ENCODE data around the gene EIF2S3B. TPM values are rescaled to one million over a fixed set of nuclear protein-coding genes. Genes with fewer than 3 reads are reported as not detected.
"Not testable (repeated sequence)": the region's sequence is repeated elsewhere in the genome, so short reads cannot be mapped to it uniquely, and the experiment has no call there.

EIF2S3B gene
- polyA plus RNA-seq (ENCODE audit: insufficient read length in 3 of 3): 10 to 100 TPM in 1 of 3 donors, 1 to 10 TPM in 2; 2.2 to 10.1 (median 2.6) TPM
- long read RNA-seq, donor 1: 0 reads
- long read RNA-seq, donor 2, partial matches to known transcripts: 0 of 1 reads
- long read RNA-seq, donor 2, other reads (novel, unspliced or antisense): 0 of 1 reads
- long read RNA-seq, donor 3: 0 reads
- long read RNA-seq, donor 4: 0 reads
- long read RNA-seq, donor 5: 0 reads
- long read RNA-seq, donor 6: 0 reads
- long read RNA-seq, donor 7: 0 reads
- long read RNA-seq, donor 8: 0 reads
- long read RNA-seq, donor 9, partial matches to known transcripts: 0 of 1 reads
- long read RNA-seq, donor 9, other reads (novel, unspliced or antisense): 0 of 1 reads
- long read RNA-seq, donor 10: 0 reads
- long read RNA-seq, donor 11: 0 reads
- long read RNA-seq, donor 12: 0 reads
- long read RNA-seq, donor 13: 0 reads
- long read RNA-seq, donor 14, partial matches to known transcripts: 0 of 1 reads
- long read RNA-seq, donor 14, other reads (novel, unspliced or antisense): 0 of 1 reads
- long read RNA-seq, donor 15: 0 reads
- long read RNA-seq, donor 16: 0 reads

DNA sequence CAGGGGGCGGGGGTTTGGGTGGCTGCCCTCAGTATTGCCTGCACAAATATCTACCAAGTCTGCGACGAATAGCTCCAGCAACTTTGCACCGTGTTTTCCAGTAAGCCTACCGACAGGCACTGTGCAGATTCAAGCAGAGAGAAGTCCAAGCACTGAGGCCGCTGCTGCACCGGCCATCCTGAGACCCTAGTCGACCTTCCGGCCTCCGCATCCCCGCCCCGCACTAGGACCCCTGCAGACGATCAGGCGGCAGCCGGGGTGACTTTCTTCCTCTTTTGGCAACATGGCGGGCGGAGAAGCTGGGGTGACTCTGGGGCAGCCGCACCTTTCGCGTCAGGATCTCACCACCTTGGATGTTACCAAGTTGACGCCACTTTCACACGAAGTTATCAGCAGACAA is at the start of gene EIF2S3B:
TSS of gene EIF2S3B (plus strand) at position 271 of the 400 bp plus-strand sequence. CDS start at position 284, 13 bp downstream.
- DNase-seq (ENCODE audit: extremely low read depth in 1 of 11, low read depth in 9 of 11, low spot score in 4 of 11): no peak

DNA sequence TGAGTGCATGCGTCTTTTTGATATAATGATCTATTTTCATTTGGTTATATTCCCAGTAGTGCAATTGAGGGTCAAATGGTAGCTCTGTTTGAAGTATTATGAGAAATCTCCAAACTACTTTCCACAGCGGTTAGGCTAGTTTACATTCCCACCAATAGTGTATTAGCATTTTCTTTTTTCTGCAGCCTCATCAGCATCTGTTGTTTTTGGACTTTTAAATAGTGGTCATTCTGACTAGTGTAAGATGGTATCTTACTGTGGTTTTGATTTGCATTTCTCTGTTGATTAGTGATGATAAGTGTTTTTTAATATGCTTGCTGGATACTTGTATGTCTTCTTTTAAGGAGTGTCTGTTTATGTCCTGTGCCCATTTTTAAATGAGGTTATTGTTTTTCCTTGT is 48.8 kb upstream of the EIF2S3B start:
- no peak for DNase-seq (ENCODE audit: extremely low read depth in 1 of 11, low read depth in 9 of 11, low spot score in 4 of 11)

DNA sequence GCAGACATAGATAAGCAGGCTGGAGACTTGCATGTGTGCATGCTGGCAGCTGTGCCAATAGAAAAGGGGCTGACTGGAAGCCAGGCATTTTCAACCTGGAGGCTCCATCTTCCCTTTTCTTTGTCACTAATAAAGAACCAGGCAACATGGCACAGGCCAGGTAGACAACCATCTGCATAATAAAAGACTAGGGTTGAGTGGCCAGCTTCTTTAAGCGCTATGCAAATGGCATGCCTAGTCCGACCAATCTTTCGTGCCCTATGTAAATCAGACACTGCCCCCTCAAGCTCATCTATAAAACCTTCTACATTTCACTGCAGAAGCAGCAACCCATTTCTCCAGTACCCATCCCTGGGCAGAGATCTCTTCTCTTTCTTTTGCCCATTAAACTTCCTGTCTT is 47.9 kb upstream of the EIF2S3B start:
- DNase-seq (ENCODE audit: extremely low read depth in 1 of 11, low read depth in 9 of 11, low spot score in 4 of 11): no peak

DNA sequence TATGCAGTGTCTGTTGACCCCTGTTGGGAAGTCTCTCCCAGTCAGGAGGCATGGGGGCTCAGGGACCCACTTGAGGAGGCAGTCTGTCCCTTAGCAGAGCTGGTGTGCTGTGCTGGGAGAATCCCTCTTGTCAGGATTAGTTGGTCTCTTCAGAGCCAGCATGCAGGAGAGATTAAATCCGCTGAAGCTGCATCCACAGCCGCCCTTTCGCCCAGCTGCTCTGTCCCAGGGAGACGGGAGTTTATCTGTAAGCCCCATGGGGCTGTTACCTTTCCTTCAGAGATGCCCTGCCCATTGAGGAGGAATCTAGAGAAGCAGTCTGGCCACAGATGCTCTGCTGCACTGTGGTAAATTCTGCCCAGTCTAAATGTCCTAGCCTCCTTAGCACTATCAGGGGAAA is 39.4 kb upstream of the EIF2S3B start:
- no peak for DNase-seq (ENCODE audit: extremely low read depth in 1 of 11, low read depth in 9 of 11, low spot score in 4 of 11)

DNA sequence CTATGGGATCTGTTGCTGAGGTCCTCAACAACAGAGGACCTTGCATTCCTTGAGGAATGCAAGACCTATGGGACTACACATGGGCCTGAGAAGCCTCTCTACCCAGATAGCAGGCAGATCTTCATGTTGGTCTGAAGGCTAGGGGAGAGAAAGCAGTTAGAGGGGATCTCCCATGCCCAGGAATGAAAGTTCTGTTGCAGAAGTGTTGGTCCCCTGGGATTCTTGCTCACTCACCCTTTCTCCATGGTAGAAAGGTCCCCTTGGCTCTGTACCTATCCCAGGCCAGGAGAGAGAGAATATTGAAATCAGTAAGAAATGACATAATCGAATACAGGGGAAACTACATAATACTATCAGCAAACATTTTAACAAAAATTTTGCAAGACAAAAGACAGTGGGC is 36.0 kb upstream of the EIF2S3B start:
- no peak for DNase-seq (ENCODE audit: extremely low read depth in 1 of 11, low read depth in 9 of 11, low spot score in 4 of 11)

DNA sequence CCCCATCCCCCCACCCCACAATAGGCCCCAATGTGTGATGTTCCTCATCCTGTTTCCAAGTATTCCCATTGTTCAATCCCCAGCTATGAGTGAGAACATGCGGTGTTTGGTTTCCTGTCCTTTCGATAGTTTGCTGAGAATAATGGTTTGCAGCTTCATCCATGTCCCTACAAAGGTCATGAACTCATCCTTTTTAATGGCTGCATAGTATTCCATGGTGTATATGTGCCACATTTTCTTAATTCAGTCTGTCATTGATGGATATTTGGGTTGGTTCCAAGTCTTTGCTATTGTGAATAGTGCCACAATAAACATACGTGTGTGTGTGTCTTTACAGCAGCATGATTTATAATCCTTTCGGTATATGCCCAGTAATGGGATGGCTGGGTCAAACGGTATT is 32.9 kb upstream of the EIF2S3B start:
- DNase-seq (ENCODE audit: extremely low read depth in 1 of 11, low read depth in 9 of 11, low spot score in 4 of 11): not testable (repeated sequence)

DNA sequence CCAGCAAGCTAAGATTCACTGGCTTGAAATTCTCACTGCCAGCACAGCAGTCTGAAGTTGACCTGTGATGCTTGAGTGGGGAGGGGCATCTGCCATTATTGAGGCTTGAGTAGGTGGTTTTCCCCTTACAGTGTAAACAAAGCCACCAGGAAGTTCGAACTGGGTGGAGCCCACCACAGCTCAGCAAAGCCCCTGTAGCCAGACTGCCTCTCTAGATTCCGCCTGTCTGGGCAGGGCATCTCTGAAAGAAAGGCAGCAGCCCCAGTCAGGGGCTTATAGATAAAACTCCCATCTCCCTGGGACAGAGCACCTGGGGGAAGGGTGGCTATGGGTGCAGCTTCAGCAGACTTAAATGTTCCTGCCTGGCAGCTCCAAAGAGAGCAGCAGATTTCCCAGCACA is 23.8 kb upstream of the EIF2S3B start:
- not testable (repeated sequence) for DNase-seq (ENCODE audit: extremely low read depth in 1 of 11, low read depth in 9 of 11, low spot score in 4 of 11)

DNA sequence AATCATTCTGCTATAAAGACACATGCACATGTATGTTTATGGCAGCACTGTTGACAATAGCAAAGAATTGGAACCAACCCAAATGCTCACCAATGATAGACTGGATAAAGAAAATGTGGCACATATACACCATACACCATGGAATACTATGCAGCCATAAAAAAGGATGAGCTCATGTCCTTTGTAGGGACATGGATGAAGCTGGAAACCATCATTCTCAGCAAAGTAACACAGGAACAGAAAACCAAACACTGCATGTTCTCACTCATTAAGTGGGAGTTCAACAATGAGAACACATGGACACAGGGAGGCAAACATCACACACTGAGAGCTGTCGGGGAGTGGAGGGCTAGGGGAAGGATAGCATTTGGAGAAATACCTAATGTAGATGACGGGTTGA is 18.4 kb upstream of the EIF2S3B start:
- not testable (repeated sequence) for DNase-seq (ENCODE audit: extremely low read depth in 1 of 11, low read depth in 9 of 11, low spot score in 4 of 11)

DNA sequence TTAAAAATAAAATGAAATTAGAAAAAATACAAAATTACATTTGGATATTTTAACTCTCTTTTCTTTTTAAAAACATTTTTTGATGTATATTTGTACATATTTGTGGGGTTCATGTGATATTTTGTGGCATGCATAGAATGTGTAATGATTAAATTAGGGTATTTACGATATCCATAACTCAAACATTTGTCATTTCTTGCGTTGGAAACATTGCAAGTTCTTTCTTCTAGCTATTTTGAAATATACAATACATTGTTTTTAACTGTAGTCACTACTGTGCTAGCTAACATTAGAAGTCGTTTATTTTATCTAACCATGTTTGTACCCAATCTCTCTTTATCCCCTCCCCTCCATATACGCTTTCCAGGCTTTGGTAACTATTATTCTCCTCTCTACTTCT is 13.9 kb upstream of the EIF2S3B start:
- DNase-seq (ENCODE audit: extremely low read depth in 1 of 11, low read depth in 9 of 11, low spot score in 4 of 11): no peak

DNA sequence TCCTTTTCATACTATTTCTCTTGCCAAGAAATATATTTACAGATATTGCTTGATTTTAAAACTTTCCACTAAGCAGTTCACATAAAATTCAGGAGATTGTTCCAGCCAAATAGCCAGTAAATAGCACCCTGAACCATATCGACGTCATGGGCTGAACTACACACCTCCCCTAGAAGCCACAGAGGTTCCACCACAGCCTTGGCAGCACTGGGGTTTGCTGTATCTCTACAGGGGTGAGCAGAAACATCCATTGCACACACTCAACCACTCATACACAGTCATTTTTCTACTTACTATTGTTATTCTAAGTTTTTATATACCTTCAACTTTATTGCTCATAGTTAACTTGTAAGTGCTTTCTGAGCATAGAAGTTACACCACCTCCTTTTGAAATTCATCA is 8.1 kb upstream of the EIF2S3B start:
- DNase-seq (ENCODE audit: extremely low read depth in 1 of 11, low read depth in 9 of 11, low spot score in 4 of 11): no peak

DNA sequence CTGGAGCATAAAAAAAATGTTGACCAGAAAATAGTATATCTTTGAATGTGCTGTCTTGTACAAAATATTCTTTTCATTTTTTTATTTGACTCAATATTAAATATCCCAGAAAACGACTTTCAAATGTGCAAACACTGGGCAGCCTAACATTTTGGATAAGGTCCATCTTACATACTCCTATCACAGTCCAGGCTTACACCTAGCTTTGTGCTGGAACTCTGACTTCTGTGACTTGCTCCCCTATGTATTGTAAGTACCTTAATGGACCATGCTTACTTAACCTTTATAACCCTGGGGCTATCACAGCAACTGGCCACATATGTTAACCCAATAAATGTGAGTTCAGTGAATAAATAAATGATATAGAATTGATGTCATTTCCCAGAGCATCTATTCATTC is 7.6 kb upstream of the EIF2S3B start:
- no peak for DNase-seq (ENCODE audit: extremely low read depth in 1 of 11, low read depth in 9 of 11, low spot score in 4 of 11)

DNA sequence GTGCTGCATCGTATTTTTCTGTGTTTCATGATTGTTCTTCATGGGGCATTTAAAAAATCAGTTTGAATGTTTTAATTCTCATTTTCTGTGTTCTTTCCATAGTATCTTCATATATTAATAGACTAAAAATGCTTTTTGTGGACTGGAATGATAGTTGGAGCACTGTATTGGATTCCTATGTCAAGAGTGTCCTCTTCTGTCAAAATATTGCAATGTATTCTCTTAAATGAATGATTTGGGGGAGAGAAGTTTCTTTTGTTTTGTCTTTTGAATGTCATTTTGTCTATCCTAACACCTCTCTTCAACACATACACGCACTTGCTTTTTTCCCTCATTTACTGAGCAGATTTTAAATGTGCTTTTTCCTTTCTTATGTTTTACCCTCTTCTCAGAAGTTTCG is 4.7 kb upstream of the EIF2S3B start:
- DNase-seq (ENCODE audit: extremely low read depth in 1 of 11, low read depth in 9 of 11, low spot score in 4 of 11): no peak

DNA sequence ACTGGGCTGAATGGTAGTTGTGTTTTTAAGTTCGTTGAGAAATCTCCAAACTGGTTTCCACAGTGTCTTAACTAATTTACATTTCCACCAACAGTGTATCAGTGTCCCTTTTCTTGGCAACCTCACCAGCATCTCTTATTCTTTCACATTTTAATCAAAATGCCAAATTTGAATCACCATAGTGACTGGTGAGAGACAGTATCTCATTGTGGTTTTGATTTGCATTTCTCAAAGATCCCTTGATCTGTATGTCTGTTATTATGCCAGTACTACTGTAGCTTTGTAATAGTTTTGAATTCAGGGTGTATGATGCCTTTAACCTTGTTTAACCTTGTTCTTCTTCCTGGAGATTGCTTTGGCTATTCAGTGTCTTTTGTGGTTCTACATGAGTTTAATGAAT is 2.2 kb upstream of the EIF2S3B start:
- DNase-seq (ENCODE audit: extremely low read depth in 1 of 11, low read depth in 9 of 11, low spot score in 4 of 11): no peak

DNA sequence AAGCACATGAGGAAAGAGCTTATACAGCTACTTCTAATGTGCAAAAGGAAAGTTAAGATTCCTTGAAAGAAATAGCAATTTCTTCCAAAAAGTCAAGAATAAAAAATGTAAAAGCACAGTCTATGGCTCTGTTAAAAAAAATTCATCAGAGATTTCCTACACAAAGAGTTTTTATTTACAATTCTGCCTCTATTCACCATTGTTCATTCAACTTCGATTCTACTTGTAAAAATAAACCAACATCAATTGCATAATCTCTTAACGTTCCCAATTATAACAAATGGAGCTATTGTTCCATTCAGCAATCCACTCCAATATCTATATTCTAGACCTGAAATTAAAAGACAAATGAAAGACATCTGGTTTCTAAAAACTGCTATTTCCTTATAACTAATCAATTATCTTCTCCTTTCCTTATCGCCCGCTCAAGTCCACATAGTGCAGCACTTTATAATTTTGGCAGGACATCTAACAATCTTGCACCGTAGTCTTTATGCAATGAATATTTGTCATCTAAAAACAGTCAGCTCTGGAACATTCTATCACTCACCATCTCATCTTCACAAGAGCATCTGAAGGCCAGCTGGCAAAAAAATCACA is 6.2 kb downstream of the EIF2S3B start:
- DNase-seq (ENCODE audit: extremely low read depth in 1 of 11, low read depth in 9 of 11, low spot score in 4 of 11): no peak

DNA sequence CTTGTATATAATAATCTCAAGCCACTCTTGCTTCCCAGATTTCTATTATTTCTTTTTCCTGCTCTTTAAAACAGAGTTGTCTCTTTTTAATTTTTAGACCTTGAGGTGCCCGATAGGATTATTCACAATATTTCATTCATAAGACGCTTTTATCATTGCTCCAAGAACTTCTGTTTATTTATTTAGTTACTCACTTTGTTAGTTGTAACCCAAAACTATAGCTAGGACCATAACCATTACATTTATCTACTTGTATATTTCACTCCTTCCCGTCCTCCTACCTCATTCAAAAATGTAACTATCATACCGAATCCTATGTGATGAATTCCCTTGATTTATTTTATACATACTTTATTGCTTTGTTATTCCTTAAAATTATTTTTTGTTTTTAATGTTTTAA is 7.1 kb downstream of the EIF2S3B start:
- no peak for DNase-seq (ENCODE audit: extremely low read depth in 1 of 11, low read depth in 9 of 11, low spot score in 4 of 11)

DNA sequence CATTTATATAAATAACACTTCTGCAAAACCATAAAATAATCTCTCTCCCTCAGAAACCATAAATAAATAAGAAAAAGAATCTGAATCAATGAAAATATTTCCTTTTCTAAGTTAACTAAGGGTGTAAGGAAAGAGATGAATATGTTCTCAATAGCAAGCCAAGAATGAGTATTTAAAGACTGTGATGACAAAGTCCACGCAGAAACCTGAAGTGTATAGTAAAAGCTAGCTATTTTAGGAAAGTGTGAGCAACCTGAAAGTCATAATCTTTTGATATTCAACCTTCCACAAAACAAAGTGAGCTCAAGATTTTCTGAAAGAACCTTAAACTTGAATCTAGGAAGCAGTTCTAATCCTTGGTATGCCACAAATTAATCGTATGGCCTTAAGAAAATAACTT is 15.9 kb downstream of the EIF2S3B start:
- no peak for DNase-seq (ENCODE audit: extremely low read depth in 1 of 11, low read depth in 9 of 11, low spot score in 4 of 11)

DNA sequence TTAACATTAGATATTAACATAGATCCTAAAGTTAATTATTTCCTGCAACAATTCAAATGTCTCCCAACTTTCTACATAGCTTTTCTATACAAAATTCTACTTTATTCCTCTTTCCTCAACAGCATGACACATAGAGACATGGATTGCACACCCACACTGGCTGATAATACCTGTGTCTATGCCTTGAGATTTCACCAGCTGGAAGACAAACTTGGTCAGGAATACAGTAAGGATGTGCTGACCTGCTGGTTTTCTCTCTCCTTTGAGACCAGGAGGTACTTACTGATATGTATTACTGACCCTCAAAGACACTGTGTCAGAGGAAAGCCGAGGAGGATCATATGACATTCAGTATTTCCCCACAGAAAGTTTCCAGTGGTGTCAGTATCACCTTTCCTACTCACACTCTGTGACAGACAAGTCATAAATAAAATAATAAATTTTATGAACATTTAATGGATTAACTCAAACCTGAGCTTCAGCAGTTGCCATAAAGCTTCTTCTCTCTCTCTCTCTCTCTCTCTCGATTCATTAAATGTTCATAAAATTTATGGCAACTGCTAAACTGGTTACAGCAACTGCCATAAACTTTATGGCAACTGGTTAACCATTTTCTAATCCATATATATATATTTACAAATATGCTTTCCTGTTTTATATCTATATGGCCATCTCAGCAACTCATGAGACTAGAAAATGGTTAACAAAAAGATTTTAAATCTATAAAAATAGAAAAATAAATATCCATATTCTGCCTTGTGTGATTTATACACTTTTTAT is 22.7 kb downstream of the EIF2S3B start:
- DNase-seq (ENCODE audit: extremely low read depth in 1 of 11, low read depth in 9 of 11, low spot score in 4 of 11): peak in 2 of 11 donors; percentile 6 to 11

DNA sequence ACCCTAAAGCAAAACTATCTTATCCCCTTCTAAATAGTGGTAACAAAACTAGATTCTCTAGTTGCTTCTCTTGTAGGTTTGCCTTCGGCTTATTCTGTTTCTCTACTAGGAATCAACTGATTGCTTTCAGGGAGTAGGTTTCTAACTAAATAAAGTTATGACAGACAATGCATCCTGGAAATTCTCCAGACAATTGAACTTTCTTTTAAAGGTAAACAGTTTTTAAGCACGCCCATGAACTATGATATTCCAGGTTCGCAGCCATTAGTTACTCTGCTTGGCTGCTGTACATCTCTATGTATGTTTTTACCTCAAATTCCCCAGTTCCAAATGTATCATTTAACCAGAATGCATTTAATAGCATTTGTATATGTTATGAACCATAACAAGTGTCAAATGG is 23.9 kb downstream of the EIF2S3B start:
- DNase-seq (ENCODE audit: extremely low read depth in 1 of 11, low read depth in 9 of 11, low spot score in 4 of 11): no peak

DNA sequence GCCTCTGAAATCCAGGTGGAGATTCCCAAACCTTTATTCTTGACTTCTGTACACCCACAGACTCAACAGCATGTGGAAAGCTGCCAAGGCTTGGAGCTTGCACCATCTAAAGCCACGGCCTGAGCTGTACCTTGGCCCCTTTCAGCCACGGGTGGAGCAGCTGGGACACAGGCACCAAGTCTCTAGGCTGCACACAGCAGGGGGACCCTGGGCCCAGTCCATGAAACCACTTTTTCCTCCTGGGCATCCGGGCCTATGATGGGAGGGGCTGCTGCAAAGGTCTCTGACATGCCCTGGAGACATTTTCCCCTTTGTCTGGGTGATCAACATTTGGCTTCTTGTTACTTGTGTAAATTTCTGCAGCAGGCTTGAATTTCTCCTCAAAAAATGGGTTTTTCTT is 32.0 kb downstream of the EIF2S3B start:
- no peak for DNase-seq (ENCODE audit: extremely low read depth in 1 of 11, low read depth in 9 of 11, low spot score in 4 of 11)

DNA sequence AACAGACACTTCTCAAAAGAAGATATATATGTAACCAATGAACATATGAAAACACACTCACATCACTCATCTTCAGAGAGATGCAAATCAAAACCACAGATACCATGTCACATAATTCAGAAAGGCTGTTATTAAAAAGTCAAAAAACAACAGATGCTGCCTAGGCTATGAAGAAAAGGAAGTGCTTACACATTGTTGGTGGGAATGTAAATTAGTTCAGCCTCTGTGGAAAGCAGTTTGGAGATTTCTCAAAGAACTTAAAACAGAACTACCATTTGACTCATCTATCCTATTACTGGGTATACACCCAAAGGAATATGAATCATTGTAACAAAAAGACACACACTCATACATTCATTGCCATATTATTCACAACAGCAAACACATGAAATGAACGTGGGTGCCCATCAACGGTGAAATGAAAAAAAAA is 35.1 kb downstream of the EIF2S3B start:
- no peak for DNase-seq (ENCODE audit: extremely low read depth in 1 of 11, low read depth in 9 of 11, low spot score in 4 of 11)
